Measurements from ENCODE around the gene COLQ. TPM values are rescaled to one million over a fixed set of nuclear protein-coding genes. Genes with fewer than 3 reads are reported as not detected.
"Not testable (repeated sequence)": the region's sequence is repeated elsewhere in the genome, so short reads cannot be mapped to it uniquely, and the experiment has no call there.

COLQ gene
- polyA plus RNA-seq, 2 of the 4 experiments (the other 2 are of a cell fraction), result 0.71 to 1.1 TPM

GRCh38 chr3:15538345-15538744 lies 16.8 kb upstream of the COLQ start:
- H3K4me3 ChIP-seq, result no peak overlapping the region
- H3K9me3 ChIP-seq, result no peaks in the 10 kb centered on the region
- ChIA-PET POLR2A (no interaction called here), CTCF (no interaction called here)
- ATAC-seq (no peak), FAIRE-seq (no peak), DNase-seq (ENCODE audit: low read depth in 1 of 2, low spot score in 1 of 2) (no peak)
- H3K4me1 ChIP-seq, result no peaks in the 10 kb centered on the region
- TF ChIP-seq FOXS1 (CRISPR knock-in tag; IDR thresholded peaks at IDR 0.05), result no peak
- no peak for TF ChIP-seq SREBF2 (IDR thresholded peaks at IDR 0.05)
- TF ChIP-seq, protein P1, sequence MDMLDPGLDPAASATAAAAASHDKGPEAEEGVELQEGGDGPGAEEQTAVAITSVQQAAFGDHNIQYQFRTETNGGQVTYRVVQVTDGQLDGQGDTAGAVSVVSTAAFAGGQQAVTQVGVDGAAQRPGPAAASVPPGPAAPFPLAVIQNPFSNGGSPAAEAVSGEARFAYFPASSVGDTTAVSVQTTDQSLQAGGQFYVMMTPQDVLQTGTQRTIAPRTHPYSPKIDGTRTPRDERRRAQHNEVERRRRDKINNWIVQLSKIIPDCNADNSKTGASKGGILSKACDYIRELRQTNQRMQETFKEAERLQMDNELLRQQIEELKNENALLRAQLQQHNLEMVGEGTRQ (IDR thresholded peaks at IDR 0.05), result no peak
- TF ChIP-seq TP53 (CRISPR knock-in tag; IDR thresholded peaks at IDR 0.05), result no peak
- TF ChIP-seq POLR2AphosphoS2 (conservative IDR thresholded peaks at IDR 0.05; ENCODE audit: low read length), result no peak
- no peak for TF ChIP-seq SMC3 (IDR thresholded peaks at IDR 0.05)
- no peak for TF ChIP-seq NPAS2 (CRISPR knock-in tag; IDR thresholded peaks at IDR 0.05; ENCODE audit: borderline replicate concordance)
- H3K4me2 ChIP-seq, result no peak overlapping the region
- WGBS (ENCODE audit: missing lambda C conversion rate), result 49% methylated on average over 2 of the region's 2 CpGs
- H3K27ac ChIP-seq, result no peak overlapping the region

DNA sequence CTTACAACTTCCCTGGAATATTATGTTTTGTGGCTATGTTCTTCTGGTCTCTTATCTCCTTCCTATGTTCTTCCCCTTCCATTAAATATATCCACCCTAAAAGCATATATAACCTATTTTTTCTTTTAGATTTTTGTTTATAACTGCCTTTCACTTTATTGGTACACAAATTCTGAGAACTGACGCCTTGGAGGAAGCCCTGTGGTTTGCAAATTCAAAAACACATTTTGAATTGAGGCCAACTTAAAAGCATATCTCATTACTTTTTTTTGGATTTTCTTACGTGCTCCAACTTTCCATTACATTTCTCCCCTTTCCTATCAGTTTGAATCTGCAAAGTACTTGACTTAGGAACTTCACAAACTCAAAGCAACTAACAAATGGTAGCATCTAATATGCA lies 15.3 kb upstream of the COLQ start:
- TF ChIP-seq ZSCAN20 (CRISPR knock-in tag; IDR thresholded peaks at IDR 0.05) (no peak), RFX5 (IDR thresholded peaks at IDR 0.05) (no peak), RAD21 (conservative IDR thresholded peaks at IDR 0.05 in 1 of 2, IDR thresholded peaks at IDR 0.05 in 1 of 2) (no peak), CEBPB (IDR thresholded peaks at IDR 0.05) (no peak), ESRRA (IDR thresholded peaks at IDR 0.05; ENCODE audit: borderline replicate concordance, low read length) (no peak), JUNB (IDR thresholded peaks at IDR 0.05) (no peak), PHF8 (IDR thresholded peaks at IDR 0.05; ENCODE audit: borderline replicate concordance, low read depth) (no peak), POLR2AphosphoS2 (conservative IDR thresholded peaks at IDR 0.05; ENCODE audit: low read length) (no peak), RCOR1 (IDR thresholded peaks at IDR 0.05; ENCODE audit: low read depth, low read length) (no peak), HEYL (CRISPR knock-in tag; IDR thresholded peaks at IDR 0.05) (no peak)
- TF ChIP-seq, protein P2, sequence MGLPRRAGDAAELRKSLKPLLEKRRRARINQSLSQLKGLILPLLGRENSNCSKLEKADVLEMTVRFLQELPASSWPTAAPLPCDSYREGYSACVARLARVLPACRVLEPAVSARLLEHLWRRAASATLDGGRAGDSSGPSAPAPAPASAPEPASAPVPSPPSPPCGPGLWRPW (IDR thresholded peaks at IDR 0.05), result no peak
- H3K4me2 ChIP-seq, result no peak overlapping the region
- ATAC-seq (no peak), FAIRE-seq (no peak), DNase-seq (ENCODE audit: low read depth in 1 of 2, low spot score in 1 of 2) (no peak)
- ChIA-PET POLR2A (no interaction called here), CTCF (no interaction called here)
- WGBS (ENCODE audit: missing lambda C conversion rate), result 63% methylated on average over 2 of the region's 2 CpGs
- H3K27ac ChIP-seq, result no peak overlapping the region
- H3K9me3 ChIP-seq, result no peaks in the 10 kb centered on the region
- no peaks in the 10 kb centered on the region for H3K4me1 ChIP-seq
- no peak overlapping the region for H3K4me3 ChIP-seq

DNA sequence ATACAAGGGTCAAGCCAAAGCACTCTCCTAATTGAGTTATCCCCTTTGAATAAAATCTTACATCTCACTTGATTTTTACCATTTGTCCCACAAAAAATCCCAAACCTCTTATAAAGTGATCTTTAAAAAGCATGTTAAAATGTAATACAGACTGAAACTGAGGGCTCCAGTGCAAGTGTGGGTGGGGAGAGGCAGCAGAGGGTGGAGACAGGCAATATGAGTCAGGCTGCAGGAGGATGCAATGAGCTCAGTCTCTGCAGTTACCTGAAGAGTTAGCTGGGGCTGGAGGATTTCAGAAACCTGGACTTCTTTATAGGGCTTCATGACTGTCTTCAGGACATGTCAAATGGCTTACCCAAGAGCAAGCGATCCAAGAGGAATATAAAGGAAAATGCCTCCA lies 14.2 kb upstream of the COLQ start:
- DNase-seq (ENCODE audit: low read depth in 1 of 2, low spot score in 1 of 2), result no peak
- TF ChIP-seq ESRRA (IDR thresholded peaks at IDR 0.05; ENCODE audit: borderline replicate concordance, low read length), result no peak
- TF ChIP-seq KDM1A (IDR thresholded peaks at IDR 0.05; ENCODE audit: low read depth), result no peak
- TF ChIP-seq ZNF302 (CRISPR knock-in tag; IDR thresholded peaks at IDR 0.05), result no peak
- TF ChIP-seq TFCP2L1 (CRISPR knock-in tag; IDR thresholded peaks at IDR 0.05), result no peak
- TF ChIP-seq, protein P3, sequence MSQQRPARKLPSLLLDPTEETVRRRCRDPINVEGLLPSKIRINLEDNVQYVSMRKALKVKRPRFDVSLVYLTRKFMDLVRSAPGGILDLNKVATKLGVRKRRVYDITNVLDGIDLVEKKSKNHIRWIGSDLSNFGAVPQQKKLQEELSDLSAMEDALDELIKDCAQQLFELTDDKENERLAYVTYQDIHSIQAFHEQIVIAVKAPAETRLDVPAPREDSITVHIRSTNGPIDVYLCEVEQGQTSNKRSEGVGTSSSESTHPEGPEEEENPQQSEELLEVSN (IDR thresholded peaks at IDR 0.05; ENCODE audit: borderline replicate concordance, low read depth), result no peak
- TF ChIP-seq CBX2 (IDR thresholded peaks at IDR 0.05; ENCODE audit: borderline replicate concordance, low read depth), result no peak
- no peak for TF ChIP-seq CBX8 (IDR thresholded peaks at IDR 0.05)
- H3K9me3 ChIP-seq, result no peaks in the 10 kb centered on the region
- no peaks in the 10 kb centered on the region for H3K4me1 ChIP-seq
- no peak for FAIRE-seq
- ChIA-PET POLR2A (no interaction called here), CTCF (interaction anchor here (0.6 kb wide), 1 partner anchor 199 kb away, joined by 6 read pairs; no protein-coding TSS in a partner anchor)
- no peak overlapping the region for H3K27ac ChIP-seq
- ATAC-seq, result no peak
- no peak overlapping the region for H3K4me2 ChIP-seq
- 100% methylated on average over 1 of the region's 1 CpG for WGBS (ENCODE audit: missing lambda C conversion rate)
- no peak overlapping the region for H3K4me3 ChIP-seq

DNA sequence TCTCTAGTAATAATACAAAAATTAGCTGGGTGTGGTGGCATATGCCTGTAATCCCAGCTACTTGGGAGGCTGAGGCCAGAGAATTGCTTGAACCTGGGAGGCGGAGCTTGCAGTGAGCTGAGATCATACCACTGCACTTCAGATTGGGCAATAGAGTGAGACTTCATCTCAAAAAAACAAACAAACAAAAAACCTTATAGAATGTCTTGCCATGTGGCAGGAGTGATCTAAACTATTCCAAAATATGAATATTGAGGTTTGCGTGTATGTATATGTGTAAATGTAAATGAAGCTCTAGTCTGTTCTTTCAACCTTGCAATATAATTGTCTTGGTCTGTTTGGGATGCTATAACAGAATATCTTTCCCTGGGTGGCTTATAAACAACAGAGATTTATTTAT lies 11.1 kb upstream of the COLQ start:
- ATAC-seq; H3K9me3 ChIP-seq; DNase-seq (ENCODE audit: low read depth in 1 of 2, low spot score in 1 of 2); H3K4me2 ChIP-seq; H3K4me1 ChIP-seq; H3K4me3 ChIP-seq; POLR2A ChIA-PET; H3K27ac ChIP-seq; FAIRE-seq: not testable (repeated sequence)
- 99% methylated on average over 2 of the region's 2 CpGs for WGBS (ENCODE audit: missing lambda C conversion rate)
- CTCF ChIA-PET, result interaction anchor here (1.3 to 1.6 kb wide), 4 partner anchors 9 to 330 kb away, joined by 3 to 5 read pairs (median 4); no protein-coding TSS in a partner anchor
